Neutrophil (primary cell): ENCODE data around the gene SPATA9.

ENCODE experiments used
- H3K27ac ChIP-seq: fragments of 200-600 bp; sonication (generic); 2 replicates; pipeline ENCODE4 v1.5.1; 2016; ENCODE audit warnings: mild to moderate bottlenecking, moderate library complexity
- H3K27me3 ChIP-seq: fragments of 200-600 bp; sonication (generic); 2 replicates; pipeline ENCODE4 v1.6.0; 2016; ENCODE audit warnings: mild to moderate bottlenecking
- H3K36me3 ChIP-seq: fragments of 200-600 bp; sonication (generic); 2 replicates; pipeline ENCODE4 v1.5.1; 2017
- H3K4me1 ChIP-seq, 2 experiments: fragments of 200-600 bp in 1 of 2; sonication (generic) in 1 of 2; 1 replicate in 1 of 2; 2 replicates in 1 of 2; pipeline versions ENCODE4 v1.5.1 to v1.6.1; 2013 to 2016; ENCODE audit warnings: low read depth in 1 of 2, low read length in 1 of 2, mild to moderate bottlenecking in 1 of 2, moderate library complexity in 1 of 2; ENCODE audit not compliant: control insufficient read depth in 1 of 2, insufficient read depth in 1 of 2
- H3K4me3 ChIP-seq, 2 experiments: fragments of 200-600 bp in 1 of 2; sonication (generic) in 1 of 2; 1 replicate in 1 of 2; 2 replicates in 1 of 2; pipeline ENCODE4 v1.5.1; 2013 to 2016; ENCODE audit warnings: low read depth in 1 of 2, low read length in 1 of 2, mild to moderate bottlenecking in 1 of 2, moderate library complexity in 1 of 2
- H3K9me3 ChIP-seq: fragments of 200-600 bp; sonication (generic); 2 replicates; pipeline ENCODE4 v1.5.1; 2016
- TF ChIP-seq, protein P1 (sequence below): fragments of 200-600 bp; sonication (generic); IDR thresholded peaks from 2 replicates; pipeline ENCODE4 v1.5.1; 2016; ENCODE audit warnings: antibody characterized with exemption

Gene SPATA9

DNA sequence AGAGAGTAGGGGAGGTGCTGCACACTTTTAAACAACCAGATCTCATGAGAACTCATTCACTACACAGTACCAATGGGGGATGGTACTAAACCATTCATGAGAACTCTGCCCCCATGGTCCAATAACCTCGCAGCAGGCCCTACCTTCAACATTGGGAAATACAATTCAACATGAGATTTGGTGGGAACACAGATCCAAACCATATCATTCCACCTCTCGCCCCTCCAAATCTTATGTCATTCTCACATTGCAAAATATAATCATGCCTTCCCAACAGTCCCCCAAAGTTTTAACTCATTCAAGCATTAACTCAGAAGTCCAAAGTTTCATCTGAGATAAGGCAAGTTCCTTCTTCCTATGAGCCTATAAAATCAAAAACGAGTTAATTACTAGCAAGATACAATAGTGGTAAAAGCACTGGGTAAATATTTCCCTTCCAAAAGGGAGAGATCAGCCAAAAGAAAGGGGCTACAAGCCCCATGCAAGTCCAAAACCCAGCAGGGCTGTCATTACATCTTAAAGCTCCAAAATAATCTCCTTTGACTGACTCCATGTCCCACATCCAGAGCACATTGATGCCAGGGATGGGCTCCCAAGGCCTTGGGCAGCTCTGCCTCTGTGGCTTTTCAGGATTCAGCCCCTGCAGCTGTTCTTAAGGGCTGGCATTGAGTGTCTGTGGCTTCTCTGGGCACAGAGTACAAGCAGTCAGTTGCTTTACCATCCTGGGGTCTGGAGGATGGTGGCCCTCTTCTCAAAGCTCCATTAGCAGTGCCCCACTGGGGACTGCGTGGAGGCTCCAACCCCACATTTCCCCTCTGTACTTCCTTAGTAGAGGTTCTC, 54.6 kb downstream of the SPATA9 start:
- peaks cover 6% of the 10 kb centered on the region for H3K27me3 ChIP-seq
- no peak overlapping the region for H3K4me3 ChIP-seq
- TF ChIP-seq, protein P1, sequence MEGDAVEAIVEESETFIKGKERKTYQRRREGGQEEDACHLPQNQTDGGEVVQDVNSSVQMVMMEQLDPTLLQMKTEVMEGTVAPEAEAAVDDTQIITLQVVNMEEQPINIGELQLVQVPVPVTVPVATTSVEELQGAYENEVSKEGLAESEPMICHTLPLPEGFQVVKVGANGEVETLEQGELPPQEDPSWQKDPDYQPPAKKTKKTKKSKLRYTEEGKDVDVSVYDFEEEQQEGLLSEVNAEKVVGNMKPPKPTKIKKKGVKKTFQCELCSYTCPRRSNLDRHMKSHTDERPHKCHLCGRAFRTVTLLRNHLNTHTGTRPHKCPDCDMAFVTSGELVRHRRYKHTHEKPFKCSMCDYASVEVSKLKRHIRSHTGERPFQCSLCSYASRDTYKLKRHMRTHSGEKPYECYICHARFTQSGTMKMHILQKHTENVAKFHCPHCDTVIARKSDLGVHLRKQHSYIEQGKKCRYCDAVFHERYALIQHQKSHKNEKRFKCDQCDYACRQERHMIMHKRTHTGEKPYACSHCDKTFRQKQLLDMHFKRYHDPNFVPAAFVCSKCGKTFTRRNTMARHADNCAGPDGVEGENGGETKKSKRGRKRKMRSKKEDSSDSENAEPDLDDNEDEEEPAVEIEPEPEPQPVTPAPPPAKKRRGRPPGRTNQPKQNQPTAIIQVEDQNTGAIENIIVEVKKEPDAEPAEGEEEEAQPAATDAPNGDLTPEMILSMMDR, result no peak

DNA sequence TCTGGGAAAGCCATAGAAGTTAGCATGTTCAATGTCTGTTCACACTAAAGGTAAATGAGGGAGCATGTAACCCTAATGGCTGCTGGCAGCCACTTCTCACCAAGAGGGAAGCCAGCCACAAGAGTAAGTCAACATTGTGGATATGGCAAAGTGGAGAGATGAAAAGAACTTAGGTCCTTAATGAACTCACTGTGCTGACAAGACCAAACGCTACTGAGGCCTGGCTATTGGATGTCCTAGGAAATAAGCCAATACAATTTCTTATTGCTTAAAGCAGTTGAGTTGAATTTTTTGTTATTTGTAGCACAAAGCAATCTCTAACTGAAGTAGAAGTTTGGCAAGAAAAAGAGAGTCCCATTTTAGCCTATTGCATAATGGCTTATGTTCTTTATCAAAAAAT, 56.1 kb downstream of the SPATA9 start:
- Histone ChIP-seq H3K27me3 (peaks cover 21% of the 10 kb centered on the region), H3K9me3 (no peaks in the 10 kb centered on the region), H3K27ac (no peak overlapping the region), H3K4me3 (no peak overlapping the region), H3K4me1 (peaks cover 1 to 2% of the 10 kb centered on the region in 2 experiments), H3K36me3 (no peaks in the 10 kb centered on the region)
- TF ChIP-seq, protein P1, result no peak

More for the DNA sequence above, 54.6 kb downstream of the SPATA9 start:
- peaks cover 0 to 3% of the 10 kb centered on the region in 2 experiments for H3K4me1 ChIP-seq
- H3K27ac ChIP-seq, result no peak overlapping the region
- H3K9me3 ChIP-seq, result no peaks in the 10 kb centered on the region
- H3K36me3 ChIP-seq, result no peaks in the 10 kb centered on the region

DNA sequence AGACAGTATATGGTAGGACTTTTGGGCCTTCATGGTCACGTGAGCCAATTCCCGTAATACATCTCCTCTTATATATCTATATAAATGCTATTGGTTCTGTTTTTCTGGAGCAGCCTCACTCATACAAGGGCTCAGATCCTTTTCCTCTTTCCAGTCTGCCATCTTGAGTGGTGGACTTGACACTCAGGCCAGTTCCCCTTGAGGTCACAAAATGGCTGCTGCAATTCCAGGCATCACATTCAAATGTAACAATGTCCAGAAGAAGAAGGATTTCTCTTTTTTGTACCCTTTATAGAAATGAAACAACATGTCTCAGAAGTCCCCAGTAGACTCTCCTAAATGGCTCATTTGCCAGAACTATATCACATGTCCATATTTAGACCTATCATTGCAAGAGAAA, 58.4 kb downstream of the SPATA9 start:
- no peaks in the 10 kb centered on the region for H3K36me3 ChIP-seq
- H3K27ac ChIP-seq, result no peak overlapping the region
- H3K4me3 ChIP-seq, result no peak overlapping the region
- H3K27me3 ChIP-seq, result peaks cover 44% of the 10 kb centered on the region
- peaks cover 22 to 23% of the 10 kb centered on the region in 2 experiments for H3K4me1 ChIP-seq
- H3K9me3 ChIP-seq, result no peaks in the 10 kb centered on the region
- TF ChIP-seq, protein P1, result no peak

DNA sequence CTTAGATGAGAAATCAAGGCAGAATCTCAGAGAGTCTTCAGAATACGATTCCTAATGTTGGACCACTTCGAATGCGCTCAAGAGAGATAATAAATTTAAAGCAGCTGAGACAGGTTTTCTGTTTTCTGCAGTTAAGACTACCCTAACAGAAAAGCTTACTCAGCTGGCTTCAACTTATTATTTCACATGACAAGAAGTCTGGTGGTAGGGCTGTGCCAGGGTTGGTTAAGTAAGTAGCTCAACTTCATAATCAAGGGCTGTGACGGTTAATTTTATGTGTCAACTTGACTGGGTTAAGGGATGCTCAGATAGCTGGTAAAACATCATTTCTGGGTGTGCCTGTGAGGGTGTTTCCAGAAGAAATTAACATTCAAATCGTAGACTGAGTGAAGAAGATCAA, 59.1 kb downstream of the SPATA9 start:
- H3K36me3 ChIP-seq, result no peaks in the 10 kb centered on the region
- peaks cover 51% of the 10 kb centered on the region for H3K27me3 ChIP-seq
- peaks cover 24 to 25% of the 10 kb centered on the region in 2 experiments for H3K4me1 ChIP-seq
- no peak overlapping the region for H3K4me3 ChIP-seq
- H3K27ac ChIP-seq, result no peak overlapping the region
- no peaks in the 10 kb centered on the region for H3K9me3 ChIP-seq
- TF ChIP-seq, protein P1, result no peak

DNA sequence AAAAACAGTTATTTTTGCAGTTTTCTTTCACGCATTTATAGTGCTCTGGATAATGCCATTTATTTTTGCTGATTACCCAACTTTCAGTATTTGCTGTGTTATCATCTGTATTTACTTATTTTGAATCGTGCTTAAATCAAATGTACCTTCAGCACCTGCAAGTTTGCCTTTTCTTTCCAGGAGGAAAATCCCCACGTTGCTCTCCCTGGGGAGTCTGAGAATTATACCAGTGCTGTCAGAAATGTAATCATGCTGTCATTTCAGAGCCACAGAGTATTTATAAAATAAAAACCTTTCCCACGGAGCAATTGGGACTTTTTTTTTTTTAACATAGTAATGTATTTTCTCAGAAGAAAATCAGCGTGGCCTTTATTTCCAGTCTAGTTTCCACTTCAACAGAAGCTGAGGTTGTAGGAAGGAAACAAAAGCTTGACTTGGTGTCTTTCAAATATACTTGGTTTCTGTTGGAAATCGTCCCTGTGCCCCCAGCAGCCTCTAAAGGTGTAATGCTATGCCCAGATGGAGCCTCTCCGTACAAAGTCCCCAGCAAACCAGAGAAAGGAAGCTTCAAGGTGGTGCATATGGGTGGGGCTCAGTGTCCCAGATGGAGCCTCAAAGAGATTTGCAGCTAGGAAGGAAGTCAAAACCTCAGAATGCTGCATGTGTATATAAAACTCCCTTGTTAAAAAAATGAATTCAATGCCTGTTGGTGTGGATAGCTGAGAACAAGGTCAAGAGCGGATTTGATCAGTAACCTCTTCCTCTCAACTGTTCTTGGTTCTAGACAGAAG, 60.8 kb downstream of the SPATA9 start:
- Histone ChIP-seq H3K36me3 (no peaks in the 10 kb centered on the region), H3K27ac (no peak overlapping the region), H3K27me3 (peaks cover 60% of the 10 kb centered on the region), H3K4me1 (peaks cover 24 to 25% of the 10 kb centered on the region in 2 experiments), H3K4me3 (peak overlapping the region in 1 of 2 experiments; percentile 56), H3K9me3 (no peaks in the 10 kb centered on the region)
- TF ChIP-seq, protein P1, result no peak
